ENCODE measurements around the gene CCDC146.
"Not testable (repeated sequence)": the region's sequence is repeated elsewhere in the genome, so short reads cannot be mapped to it uniquely, and the experiment has no call there.

The CCDC146 gene

DNA sequence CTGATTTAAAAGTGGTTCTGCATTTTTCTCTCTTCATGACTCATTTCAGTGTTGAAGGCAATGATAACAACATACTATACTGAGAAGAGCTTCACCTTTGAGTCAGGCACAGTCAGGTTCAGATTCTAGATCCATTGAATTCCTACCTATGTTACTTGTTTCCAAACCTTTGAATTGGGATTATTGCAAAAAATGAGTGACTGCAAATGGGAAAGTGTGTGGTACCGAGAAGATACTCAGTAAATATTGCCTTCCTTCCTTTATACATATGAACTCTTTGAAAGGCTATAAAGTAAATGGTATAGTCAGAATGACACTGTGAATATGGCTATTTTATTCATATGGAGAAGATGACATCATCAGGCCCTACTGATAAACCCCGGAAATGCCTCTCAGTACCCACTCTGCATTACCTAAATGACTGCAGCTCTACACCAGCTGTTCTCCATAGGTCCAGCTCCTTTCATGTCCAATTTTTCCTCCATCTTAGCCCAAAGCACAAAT lies 143.9 kb downstream of the CCDC146 start:
- peaks cover 2% of the 10 kb centered on the region for H3K36me3 ChIP-seq (ENCODE audit: control insufficient read depth, insufficient read depth, low read length)
- H3K4me1 ChIP-seq (ENCODE audit: control insufficient read depth, insufficient read depth, low read length), result peaks cover 3% of the 10 kb centered on the region
- H3K27me3 ChIP-seq (ENCODE audit: control insufficient read depth, insufficient read depth, low read length), result no peaks in the 10 kb centered on the region
- no peak overlapping the region for H3K9ac ChIP-seq (ENCODE audit: low read length)
- no peak overlapping the region for H3K4me3 ChIP-seq (ENCODE audit: low read length)
- H3K27ac ChIP-seq (ENCODE audit: low read depth, low read length), result no peak overlapping the region

DNA sequence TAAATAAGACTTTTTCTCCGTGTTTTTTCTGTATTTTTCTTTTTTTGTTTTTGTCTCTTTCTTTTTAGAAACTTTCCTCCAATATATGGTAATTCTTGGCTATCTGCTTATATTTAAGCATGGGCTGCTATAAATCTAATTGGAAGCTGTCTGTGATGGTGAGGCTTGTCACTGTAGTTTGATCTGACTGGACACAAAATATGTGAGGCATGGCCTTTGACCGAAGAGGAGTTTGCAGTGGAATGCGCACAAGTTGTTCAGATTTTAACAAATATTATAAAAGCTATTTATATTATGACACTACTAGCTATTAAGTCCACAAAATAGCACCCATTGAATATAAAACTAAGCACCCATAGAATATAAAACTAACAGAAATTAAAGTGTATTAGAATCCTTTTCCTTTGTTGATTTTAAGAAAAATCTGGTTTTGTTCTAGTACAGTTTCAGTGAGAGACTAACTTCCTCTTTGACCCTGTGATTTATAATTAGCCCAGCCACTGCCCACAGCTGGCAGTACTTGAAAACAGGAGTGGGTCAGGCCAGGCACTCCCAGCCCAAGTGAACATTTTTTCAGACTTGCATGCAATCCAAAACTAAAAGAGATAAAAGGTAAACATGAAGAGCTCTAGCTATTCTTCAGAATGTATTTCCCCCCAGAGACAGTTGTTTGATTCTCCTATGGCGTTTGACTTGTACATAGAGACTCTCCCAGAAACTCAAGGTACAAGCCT lies 147.1 kb downstream of the CCDC146 start:
- H3K27me3 ChIP-seq (ENCODE audit: control insufficient read depth, insufficient read depth, low read length), result no peaks in the 10 kb centered on the region
- no peaks in the 10 kb centered on the region for H3K36me3 ChIP-seq (ENCODE audit: control insufficient read depth, insufficient read depth, low read length)
- H3K9ac ChIP-seq (ENCODE audit: low read length), result no peak overlapping the region
- no peak overlapping the region for H3K27ac ChIP-seq (ENCODE audit: low read depth, low read length)
- H3K4me1 ChIP-seq (ENCODE audit: control insufficient read depth, insufficient read depth, low read length), result peaks cover 3% of the 10 kb centered on the region
- no peak overlapping the region for H3K4me3 ChIP-seq (ENCODE audit: low read length)

DNA sequence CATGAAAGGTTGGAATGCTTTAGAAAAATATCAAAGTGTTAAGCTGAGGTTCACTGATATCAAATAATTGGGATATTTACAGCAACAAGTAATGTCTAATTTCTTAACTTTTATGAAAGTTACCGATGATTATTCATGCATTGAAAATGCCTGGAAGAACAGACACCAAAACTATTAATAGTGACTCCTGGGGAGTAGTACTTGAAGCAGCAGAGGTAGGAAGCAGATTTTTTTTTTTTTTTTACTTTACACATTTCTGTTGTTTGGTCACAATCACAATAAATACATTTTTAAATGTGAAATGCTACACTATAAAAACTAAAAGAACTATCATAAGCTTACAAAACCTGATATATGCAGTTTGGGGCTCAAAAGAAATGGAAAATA lies 147.7 kb downstream of the CCDC146 start:
- no peaks in the 10 kb centered on the region for H3K36me3 ChIP-seq (ENCODE audit: control insufficient read depth, insufficient read depth, low read length)
- H3K27me3 ChIP-seq (ENCODE audit: control insufficient read depth, insufficient read depth, low read length), result no peaks in the 10 kb centered on the region
- H3K9ac ChIP-seq (ENCODE audit: low read length), result no peak overlapping the region
- no peak overlapping the region for H3K4me3 ChIP-seq (ENCODE audit: low read length)
- H3K27ac ChIP-seq (ENCODE audit: low read depth, low read length), result no peak overlapping the region
- H3K4me1 ChIP-seq (ENCODE audit: control insufficient read depth, insufficient read depth, low read length), result peaks cover 3% of the 10 kb centered on the region

DNA sequence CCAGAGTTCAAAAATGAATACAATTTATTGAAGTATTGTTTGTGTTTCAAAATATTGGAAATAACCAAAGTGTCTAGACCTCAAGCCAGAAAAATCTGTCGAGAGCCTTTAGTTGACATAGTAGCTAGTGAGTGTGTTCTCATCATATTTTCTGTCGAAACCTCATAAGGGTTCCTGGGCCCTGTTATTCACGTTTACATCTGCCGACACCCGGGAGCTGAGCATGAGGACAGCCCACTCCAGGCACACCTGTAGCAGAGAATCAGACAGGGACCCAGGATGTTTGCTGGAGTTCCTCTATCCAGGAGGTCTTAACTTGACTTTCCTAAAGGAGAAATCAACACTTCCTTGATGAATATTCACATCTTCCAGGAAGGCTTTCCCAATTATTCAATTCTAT lies 149.4 kb downstream of the CCDC146 start:
- Histone ChIP-seq H3K27ac (ENCODE audit: low read depth, low read length) (no peak overlapping the region), H3K4me1 (ENCODE audit: control insufficient read depth, insufficient read depth, low read length) (peaks cover 3% of the 10 kb centered on the region), H3K9ac (ENCODE audit: low read length) (no peak overlapping the region), H3K27me3 (ENCODE audit: control insufficient read depth, insufficient read depth, low read length) (no peaks in the 10 kb centered on the region), H3K36me3 (ENCODE audit: control insufficient read depth, insufficient read depth, low read length) (no peaks in the 10 kb centered on the region), H3K4me3 (ENCODE audit: low read length) (no peak overlapping the region)

DNA sequence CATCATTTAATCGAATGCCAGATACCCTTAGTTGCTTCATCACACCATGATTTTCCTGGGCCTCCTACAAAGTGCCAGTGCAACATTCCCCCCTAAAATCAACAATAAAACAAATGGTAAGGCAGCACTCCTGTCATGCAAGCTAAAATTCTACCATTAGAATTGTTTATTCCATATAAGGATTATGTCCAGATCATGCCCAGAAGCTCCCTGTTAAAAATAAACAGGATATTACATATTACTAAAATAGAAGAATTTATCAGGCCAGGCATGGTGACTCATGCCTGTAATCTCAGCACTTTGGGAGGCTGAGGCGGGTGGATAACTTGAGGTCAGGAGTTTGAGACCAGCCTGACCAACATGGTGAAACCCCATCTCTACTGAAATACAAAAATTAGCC lies 153.2 kb downstream of the CCDC146 start:
- H3K4me1 ChIP-seq (ENCODE audit: control insufficient read depth, insufficient read depth, low read length); H3K27me3 ChIP-seq (ENCODE audit: control insufficient read depth, insufficient read depth, low read length); H3K4me3 ChIP-seq (ENCODE audit: low read length); H3K9ac ChIP-seq (ENCODE audit: low read length); H3K27ac ChIP-seq (ENCODE audit: low read depth, low read length); H3K36me3 ChIP-seq (ENCODE audit: control insufficient read depth, insufficient read depth, low read length): not testable (repeated sequence)

DNA sequence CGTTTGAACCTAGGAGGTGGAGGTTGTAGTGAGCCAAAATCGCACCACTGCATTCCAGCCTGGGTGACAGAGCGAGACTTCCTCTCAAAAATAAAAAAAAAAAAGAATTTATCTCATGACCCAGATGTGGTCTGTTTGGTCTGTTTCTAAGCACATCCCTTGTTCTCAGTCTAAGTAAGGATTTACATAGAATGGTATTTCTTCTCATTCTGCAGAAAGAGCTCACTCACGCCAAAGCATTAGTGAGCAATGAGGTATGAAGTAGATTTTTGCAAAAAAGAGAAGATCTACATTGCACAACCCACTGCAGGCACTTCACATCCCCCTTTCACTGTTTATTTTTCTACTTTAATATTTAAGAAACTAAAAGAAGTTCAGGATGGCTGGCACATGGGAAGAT lies 153.7 kb downstream of the CCDC146 start:
- no peaks in the 10 kb centered on the region for H3K36me3 ChIP-seq (ENCODE audit: control insufficient read depth, insufficient read depth, low read length)
- H3K4me1 ChIP-seq (ENCODE audit: control insufficient read depth, insufficient read depth, low read length), result peaks cover 7% of the 10 kb centered on the region
- no peaks in the 10 kb centered on the region for H3K27me3 ChIP-seq (ENCODE audit: control insufficient read depth, insufficient read depth, low read length)
- no peak overlapping the region for H3K9ac ChIP-seq (ENCODE audit: low read length)
- H3K4me3 ChIP-seq (ENCODE audit: low read length), result no peak overlapping the region
- no peak overlapping the region for H3K27ac ChIP-seq (ENCODE audit: low read depth, low read length)

DNA sequence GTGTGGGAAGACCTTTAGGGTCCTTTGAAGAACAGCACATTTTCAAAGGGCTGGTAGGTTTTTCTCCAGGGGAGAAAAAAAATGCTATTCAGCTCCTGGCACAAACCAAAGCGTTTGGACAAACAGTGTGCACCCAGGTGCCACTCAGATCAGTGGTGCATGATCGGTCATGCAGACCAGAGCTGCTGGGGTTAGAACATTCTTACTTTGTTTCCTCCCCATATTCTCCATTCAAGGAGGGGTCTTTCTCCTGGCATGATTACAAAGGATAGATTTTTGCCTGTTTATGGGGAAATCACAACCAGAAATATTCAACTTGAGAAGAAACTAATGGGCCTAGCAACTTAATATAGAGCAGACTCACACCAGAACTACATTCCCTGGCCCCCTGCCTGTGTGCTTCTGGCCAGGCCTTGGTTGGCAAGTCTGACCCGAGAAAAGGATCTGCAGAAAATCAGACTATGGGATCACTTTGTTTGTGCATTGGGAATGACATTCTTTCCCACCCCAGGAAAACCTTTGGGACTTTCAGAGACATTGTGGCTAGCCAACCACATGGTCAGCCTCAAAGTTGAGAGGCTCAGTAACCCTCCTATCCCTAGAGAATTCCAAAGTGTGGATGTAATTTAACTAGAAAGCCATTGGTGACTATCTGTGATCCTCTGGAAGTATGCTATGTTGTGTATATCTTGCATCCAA lies 159.5 kb downstream of the CCDC146 start:
- H3K4me1 ChIP-seq (ENCODE audit: control insufficient read depth, insufficient read depth, low read length), result peaks cover 25% of the 10 kb centered on the region
- H3K27me3 ChIP-seq (ENCODE audit: control insufficient read depth, insufficient read depth, low read length), result no peaks in the 10 kb centered on the region
- H3K36me3 ChIP-seq (ENCODE audit: control insufficient read depth, insufficient read depth, low read length), result peaks cover 4% of the 10 kb centered on the region
- peak overlapping the region; percentile 44 for H3K27ac ChIP-seq (ENCODE audit: low read depth, low read length)
- no peak overlapping the region for H3K9ac ChIP-seq (ENCODE audit: low read length)
- H3K4me3 ChIP-seq (ENCODE audit: low read length), result no peak overlapping the region

DNA sequence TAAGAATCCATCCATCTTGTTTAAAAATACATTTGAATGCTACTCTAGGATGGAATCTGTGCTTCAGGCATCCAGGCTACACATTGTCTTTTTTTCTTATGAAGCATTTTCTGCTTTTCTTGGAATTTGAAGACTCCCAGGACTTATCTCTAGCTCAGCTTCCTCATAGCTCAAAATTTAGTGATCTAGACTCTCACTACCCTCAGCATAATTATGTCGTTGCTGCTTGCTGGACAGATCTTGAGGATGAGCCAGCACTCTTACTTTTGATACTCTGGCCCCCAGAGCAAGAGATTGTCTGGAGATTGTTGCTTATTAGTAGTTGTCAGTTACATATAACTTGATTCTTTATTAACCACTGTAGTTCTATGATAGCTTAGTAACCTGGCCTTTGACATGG lies 160.5 kb downstream of the CCDC146 start:
- peaks cover 6% of the 10 kb centered on the region for H3K36me3 ChIP-seq (ENCODE audit: control insufficient read depth, insufficient read depth, low read length)
- peak overlapping the region; percentile 16 for H3K4me3 ChIP-seq (ENCODE audit: low read length)
- H3K27me3 ChIP-seq (ENCODE audit: control insufficient read depth, insufficient read depth, low read length), result no peaks in the 10 kb centered on the region
- peaks cover 25% of the 10 kb centered on the region for H3K4me1 ChIP-seq (ENCODE audit: control insufficient read depth, insufficient read depth, low read length)
- no peak overlapping the region for H3K9ac ChIP-seq (ENCODE audit: low read length)
- peak overlapping the region; percentile 44 for H3K27ac ChIP-seq (ENCODE audit: low read depth, low read length)

DNA sequence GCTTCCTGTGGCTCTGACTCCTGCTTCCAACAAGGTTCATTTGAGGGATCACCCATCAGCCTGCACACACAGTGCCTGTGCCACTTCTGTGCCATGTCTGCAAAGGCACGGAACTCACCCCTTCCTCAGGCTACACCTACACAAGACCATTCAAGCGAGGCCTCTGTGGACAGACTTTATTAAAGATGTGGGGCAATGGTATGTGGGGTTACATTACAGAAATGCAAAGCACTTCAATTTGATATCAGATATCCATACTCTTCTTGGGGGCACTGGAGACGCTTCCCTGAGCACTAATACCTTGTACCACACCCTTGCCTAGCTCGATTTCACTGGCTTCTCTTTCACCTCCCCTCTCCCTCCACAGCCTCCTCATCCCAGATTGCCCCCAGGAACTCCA lies 161.6 kb downstream of the CCDC146 start:
- Histone ChIP-seq H3K4me1 (ENCODE audit: control insufficient read depth, insufficient read depth, low read length) (peaks cover 28% of the 10 kb centered on the region), H3K27me3 (ENCODE audit: control insufficient read depth, insufficient read depth, low read length) (no peaks in the 10 kb centered on the region), H3K4me3 (ENCODE audit: low read length) (peak overlapping the region; percentile 5), H3K27ac (ENCODE audit: low read depth, low read length) (no peak overlapping the region), H3K9ac (ENCODE audit: low read length) (no peak overlapping the region), H3K36me3 (ENCODE audit: control insufficient read depth, insufficient read depth, low read length) (peaks cover 12% of the 10 kb centered on the region)

DNA sequence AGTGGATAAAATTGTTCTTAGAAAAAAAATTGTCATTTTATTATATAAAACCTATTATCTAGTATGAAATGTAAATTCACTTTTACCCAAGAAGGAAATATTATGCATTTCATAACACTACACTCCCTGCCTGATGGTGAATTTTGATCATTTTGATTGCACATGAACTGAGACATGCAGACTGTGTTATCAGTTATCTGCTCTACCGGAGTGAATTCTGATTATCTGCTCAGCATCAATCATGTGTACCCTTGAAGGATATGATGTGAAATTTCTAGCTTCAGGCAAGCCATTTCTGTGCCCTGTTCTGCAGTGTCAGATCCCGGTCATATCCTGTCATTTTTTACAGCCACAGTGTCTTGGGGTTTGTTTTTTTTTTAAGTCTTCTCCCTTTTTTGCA lies 162.2 kb downstream of the CCDC146 start:
- no peak overlapping the region for H3K9ac ChIP-seq (ENCODE audit: low read length)
- H3K27ac ChIP-seq (ENCODE audit: low read depth, low read length), result no peak overlapping the region
- peaks cover 28% of the 10 kb centered on the region for H3K4me1 ChIP-seq (ENCODE audit: control insufficient read depth, insufficient read depth, low read length)
- no peaks in the 10 kb centered on the region for H3K27me3 ChIP-seq (ENCODE audit: control insufficient read depth, insufficient read depth, low read length)
- H3K36me3 ChIP-seq (ENCODE audit: control insufficient read depth, insufficient read depth, low read length), result peaks cover 12% of the 10 kb centered on the region
- peak overlapping the region; percentile 26 for H3K4me3 ChIP-seq (ENCODE audit: low read length)

DNA sequence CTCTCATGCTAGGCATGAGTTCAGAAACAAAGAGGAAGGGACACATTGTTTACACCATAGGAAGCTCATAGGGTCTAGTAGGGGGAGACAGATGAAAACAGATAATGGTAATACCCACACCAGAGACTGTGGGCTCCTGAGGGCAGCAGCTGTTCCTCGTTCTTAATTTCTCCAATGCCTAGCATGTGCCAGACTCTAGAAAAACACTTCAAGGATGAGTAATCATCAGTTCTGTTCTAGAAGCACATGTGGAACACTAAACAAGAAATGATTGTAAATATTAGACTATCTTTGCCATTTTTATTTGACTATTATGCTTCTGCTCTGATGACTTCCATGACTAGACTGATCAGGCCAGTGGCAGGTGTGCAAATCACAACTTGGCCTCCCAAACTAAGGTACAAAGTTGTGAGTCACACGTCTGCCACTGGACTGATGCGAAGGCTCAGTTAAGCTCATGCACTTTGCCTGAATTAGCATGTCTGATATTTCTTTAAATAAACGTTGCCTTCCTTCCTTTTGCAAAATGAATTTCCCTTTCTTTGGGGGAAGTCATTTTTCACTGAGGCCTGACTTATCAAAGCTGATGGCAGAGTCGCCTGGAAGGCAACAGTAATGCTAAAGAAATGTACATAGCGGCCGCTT lies 166.4 kb downstream of the CCDC146 start:
- peak overlapping the region; percentile 20 for H3K27ac ChIP-seq (ENCODE audit: low read depth, low read length)
- H3K36me3 ChIP-seq (ENCODE audit: control insufficient read depth, insufficient read depth, low read length), result peaks cover 18% of the 10 kb centered on the region
- no peak overlapping the region for H3K9ac ChIP-seq (ENCODE audit: low read length)
- H3K4me3 ChIP-seq (ENCODE audit: low read length), result no peak overlapping the region
- H3K27me3 ChIP-seq (ENCODE audit: control insufficient read depth, insufficient read depth, low read length), result no peaks in the 10 kb centered on the region
- H3K4me1 ChIP-seq (ENCODE audit: control insufficient read depth, insufficient read depth, low read length), result peaks cover 3% of the 10 kb centered on the region

DNA sequence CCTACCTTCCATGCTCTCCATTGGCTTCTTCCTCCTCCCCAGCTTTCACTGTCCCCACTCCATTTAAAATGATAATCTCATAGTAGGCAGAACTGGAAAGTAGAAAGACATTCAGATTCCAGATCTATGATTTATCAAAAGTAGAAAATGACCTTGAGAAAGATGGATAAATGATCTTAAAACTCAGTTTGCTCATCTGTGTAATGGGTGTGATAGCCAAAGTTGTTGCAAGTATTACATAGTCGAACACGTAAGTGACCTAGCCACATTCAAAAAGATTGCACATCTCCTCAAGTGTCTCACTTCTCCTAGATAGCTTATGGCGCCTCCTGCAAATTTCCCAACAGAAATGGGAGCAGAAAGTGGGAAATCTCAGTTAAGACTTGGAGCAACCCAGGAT lies 167.0 kb downstream of the CCDC146 start:
- Histone ChIP-seq H3K27me3 (ENCODE audit: control insufficient read depth, insufficient read depth, low read length) (no peaks in the 10 kb centered on the region), H3K4me1 (ENCODE audit: control insufficient read depth, insufficient read depth, low read length) (peaks cover 6% of the 10 kb centered on the region), H3K27ac (ENCODE audit: low read depth, low read length) (no peak overlapping the region), H3K9ac (ENCODE audit: low read length) (no peak overlapping the region), H3K36me3 (ENCODE audit: control insufficient read depth, insufficient read depth, low read length) (peaks cover 19% of the 10 kb centered on the region), H3K4me3 (ENCODE audit: low read length) (no peak overlapping the region)
